ENCODE data around the gene HCAR3. TPM values are rescaled to one million over a fixed set of nuclear protein-coding genes. Genes with fewer than 3 reads are reported as not detected.

The HCAR3 gene
- total RNA-seq, 1 experiment from 2014 or later = not detected

DNA sequence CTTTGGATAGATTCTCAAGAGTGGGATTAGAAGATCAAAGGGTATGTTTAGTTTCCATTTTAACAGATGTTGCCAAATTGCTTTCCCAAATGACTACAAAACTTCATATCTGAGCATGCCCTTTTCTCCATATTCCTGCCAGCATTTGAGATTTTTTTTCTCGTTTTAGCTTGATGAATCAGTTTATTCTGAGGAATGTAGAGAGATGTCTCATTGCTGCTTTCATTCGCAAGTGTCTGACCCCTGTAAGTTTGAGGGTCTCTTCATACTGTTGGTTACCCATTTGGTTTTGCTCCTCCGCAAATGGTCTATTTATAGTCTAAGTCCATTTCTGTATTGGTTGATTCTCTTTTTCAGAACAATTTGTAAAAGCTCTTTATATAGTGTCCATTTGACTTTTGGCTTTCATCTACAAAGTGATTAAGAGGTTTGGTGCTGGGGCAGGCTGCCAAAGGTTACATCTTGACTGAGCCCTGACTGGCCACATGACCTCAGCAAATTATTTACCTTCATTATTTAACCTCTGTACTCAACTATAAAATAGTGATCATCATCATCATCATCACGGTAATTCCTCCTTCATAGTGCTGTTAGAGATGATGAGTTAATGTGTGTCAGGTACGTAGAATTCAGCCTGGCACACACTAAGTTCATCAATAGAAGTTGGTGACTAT lies 47.1 kb downstream of the HCAR3 start:
- Histone ChIP-seq H3K36me3 (replicated peaks; ENCODE audit: control insufficient read depth, insufficient read depth, low read length) (no peaks in the 10 kb centered on the region), H3K4me3 (ENCODE audit: insufficient read depth, low read depth, low read length) (no peak overlapping the region), H3K27me3 (ENCODE audit: control insufficient read depth, insufficient read depth, low read length) (no peaks in the 10 kb centered on the region)
- no peak for DNase-seq

DNA sequence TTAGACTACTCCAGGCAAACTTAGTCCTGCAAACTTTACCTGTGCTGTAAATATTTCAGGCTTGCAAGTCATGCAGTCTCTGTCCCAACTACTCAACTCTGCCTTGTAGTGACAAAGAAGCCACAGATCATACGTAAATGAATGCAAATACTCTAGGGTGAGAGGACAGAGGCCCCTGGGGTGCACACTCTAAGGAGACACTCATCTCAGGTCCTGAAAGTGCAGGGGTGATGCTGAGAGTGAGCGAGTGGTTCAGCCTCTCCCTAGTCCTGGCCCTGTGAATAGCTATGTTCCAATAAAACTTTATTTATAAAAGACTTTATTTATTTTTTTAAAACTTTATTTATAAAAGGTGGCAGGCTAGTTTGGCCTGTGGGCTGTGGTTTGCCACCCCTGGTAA lies 48.3 kb downstream of the HCAR3 start:
- H3K4me3 ChIP-seq (ENCODE audit: insufficient read depth, low read depth, low read length) = no peak overlapping the region
- H3K27me3 ChIP-seq (ENCODE audit: control insufficient read depth, insufficient read depth, low read length) = no peaks in the 10 kb centered on the region
- H3K36me3 ChIP-seq (replicated peaks; ENCODE audit: control insufficient read depth, insufficient read depth, low read length) = no peaks in the 10 kb centered on the region
- DNase-seq = peak; percentile 46

DNA sequence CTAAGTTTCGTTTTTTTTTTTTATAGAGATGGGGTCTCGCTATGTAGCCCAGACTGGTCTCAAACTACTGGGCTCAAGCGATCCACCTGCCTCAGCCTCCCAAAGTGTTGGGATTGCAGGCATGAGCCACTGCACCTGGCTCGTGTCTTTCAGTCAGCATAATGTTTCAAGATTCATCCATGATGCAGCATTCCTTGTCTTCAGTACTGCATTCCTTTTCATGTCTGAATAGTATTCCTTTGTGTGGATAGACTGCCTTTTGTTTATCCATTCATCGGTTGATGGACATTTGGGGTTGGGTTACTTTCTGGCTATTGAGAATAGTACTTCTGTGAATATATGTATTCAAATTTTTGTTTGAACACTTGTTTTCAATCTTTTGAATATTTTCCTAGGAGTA lies 50.9 kb downstream of the HCAR3 start:
- no peaks in the 10 kb centered on the region for H3K36me3 ChIP-seq (replicated peaks; ENCODE audit: control insufficient read depth, insufficient read depth, low read length)
- no peak overlapping the region for H3K4me3 ChIP-seq (ENCODE audit: insufficient read depth, low read depth, low read length)
- no peaks in the 10 kb centered on the region for H3K27me3 ChIP-seq (ENCODE audit: control insufficient read depth, insufficient read depth, low read length)
- DNase-seq = no peak

DNA sequence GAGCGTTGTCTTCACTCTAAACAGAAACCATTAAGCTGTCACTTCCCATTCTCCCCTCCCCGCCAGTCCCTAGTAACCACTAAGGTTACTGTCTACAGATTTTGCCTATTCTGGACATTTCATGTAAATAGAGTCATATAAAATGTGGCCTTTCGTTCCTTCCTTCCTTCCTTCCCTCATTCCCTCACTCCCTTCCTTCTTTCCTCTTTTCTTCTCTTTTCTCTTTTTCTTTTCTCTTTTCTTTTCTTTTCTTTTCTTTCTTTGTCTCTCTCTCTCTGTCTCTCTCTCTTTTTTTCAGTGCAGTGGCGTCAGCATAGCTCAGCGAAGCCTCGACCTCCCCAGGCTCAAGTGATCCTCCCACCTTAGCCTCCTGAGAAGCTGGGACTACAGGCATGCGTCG lies 51.3 kb downstream of the HCAR3 start:
- H3K36me3 ChIP-seq (replicated peaks; ENCODE audit: control insufficient read depth, insufficient read depth, low read length) = no peaks in the 10 kb centered on the region
- no peak for DNase-seq
- H3K4me3 ChIP-seq (ENCODE audit: insufficient read depth, low read depth, low read length) = no peak overlapping the region
- no peaks in the 10 kb centered on the region for H3K27me3 ChIP-seq (ENCODE audit: control insufficient read depth, insufficient read depth, low read length)

Other genes starting within 250 kb of the HCAR3 start
- gene ZCCHC8, start 215.9 kb downstream of the HCAR3 start, total RNA-seq (2014; rRNA removed; shearing (Covaris generic)) = 28.0 and 30.5 TPM in 2 replicates
- gene RSRC2, start 189.9 kb downstream of the HCAR3 start, total RNA-seq (2014; rRNA removed; shearing (Covaris generic)) = 54.4 and 69.8 TPM in 2 replicates
- gene KNTC1, start 189.6 kb downstream of the HCAR3 start, total RNA-seq (2014; rRNA removed; shearing (Covaris generic)) = 64.5 and 117 TPM in 2 replicates
- not detected in 2 replicates for gene HCAR2, start 13.5 kb downstream of the HCAR3 start, total RNA-seq (2014; rRNA removed; shearing (Covaris generic))
- gene HCAR1, start 14.0 kb upstream of the HCAR3 start, total RNA-seq (2014; rRNA removed; shearing (Covaris generic)) = 0.04 TPM in 1 of 2 replicates, not detected in the other
- gene DENR, start 36.0 kb upstream of the HCAR3 start, total RNA-seq (2014; rRNA removed; shearing (Covaris generic)) = 55.0 and 61.7 TPM in 2 replicates
- gene CCDC62, start 57.8 kb upstream of the HCAR3 start, total RNA-seq (2014; rRNA removed; shearing (Covaris generic)) = 0.62 and 0.63 TPM in 2 replicates
- 33.6 and 35.6 TPM in 2 replicates for gene HIP1R, start 118.6 kb upstream of the HCAR3 start, total RNA-seq (2014; rRNA removed; shearing (Covaris generic))
- gene VPS37B, start 179.3 kb upstream of the HCAR3 start, total RNA-seq (2014; rRNA removed; shearing (Covaris generic)) = 14.7 and 20.9 TPM in 2 replicates
- 1.7 and 3.0 TPM in 2 replicates for gene ABCB9, start 249.7 kb upstream of the HCAR3 start, total RNA-seq (2014; rRNA removed; shearing (Covaris generic))

Measured in H7 (cell line).